SKM-1 treated with dmso at 0.1 percent for 144 hours (cell line): ENCODE data around the gene C10orf95.
"Not testable (repeated sequence)": the region's sequence is repeated elsewhere in the genome, so short reads cannot be mapped to it uniquely, and the experiment has no call there.

ENCODE experiments used
- DNase-seq: peaks from one replicate; lab custom pipeline; 2025; ENCODE audit not compliant: unreplicated experiment; lab: John Stamatoyannopoulos, UW

The C10orf95 gene

DNA sequence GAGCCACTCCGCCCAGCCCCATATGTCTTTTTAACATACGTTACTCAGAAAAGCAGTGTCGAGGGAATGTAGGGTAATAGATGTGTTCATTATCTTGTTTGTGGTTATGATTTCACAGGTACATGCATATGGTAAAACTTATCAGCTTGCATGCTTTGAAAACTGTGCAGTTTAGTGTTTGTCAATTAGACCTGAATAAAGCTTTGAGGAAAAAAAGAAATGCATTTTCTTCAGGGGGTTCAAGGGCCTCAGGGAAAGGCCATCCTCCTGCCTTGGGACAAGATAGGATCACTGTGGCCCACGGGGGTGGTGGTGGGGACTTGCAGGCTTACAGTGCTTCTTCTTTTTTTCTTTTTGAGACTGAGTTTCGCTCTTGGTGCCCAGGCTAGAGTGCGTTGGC is 16.0 kb upstream of the C10orf95 start:
- DNase-seq = no peak

DNA sequence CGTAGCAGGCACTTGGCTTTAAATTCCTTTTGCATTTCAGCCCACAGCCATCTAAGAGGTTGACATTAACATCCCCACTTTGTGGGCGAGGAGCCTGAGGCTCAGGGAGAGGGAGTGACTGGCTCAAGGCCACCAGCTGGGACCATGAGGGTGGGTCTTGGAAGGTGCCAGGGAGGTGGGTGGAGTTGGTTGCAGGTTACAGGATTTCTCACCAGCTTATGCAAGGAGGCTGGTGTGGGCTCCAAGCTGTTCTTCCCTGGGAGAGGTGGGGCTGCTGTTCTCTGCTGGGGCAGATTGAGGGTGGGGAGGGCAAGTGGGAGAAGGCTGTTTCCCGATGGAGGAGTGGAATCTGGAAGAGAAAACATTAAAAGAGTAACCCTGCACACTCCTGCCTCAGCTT is 14.1 kb upstream of the C10orf95 start:
- DNase-seq = no peak

DNA sequence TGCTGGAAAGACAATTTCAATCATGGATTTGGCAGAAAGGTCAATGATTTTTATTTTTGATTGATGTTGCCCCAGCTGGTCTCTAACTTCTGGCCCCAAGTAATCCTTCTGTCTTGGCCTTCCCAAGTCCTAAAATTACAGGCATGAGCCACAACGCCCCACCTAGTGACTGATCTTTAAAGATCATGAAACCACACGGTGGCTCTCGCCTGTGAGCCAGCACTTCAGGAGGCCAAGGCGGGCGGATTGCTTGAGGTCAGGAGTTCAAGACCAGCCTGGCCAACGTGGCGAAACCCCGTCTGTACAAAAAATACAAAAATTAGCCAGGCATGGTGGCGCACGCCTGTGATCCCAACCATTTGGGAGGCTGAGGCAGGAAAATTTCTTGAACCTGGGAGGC is 12.6 kb upstream of the C10orf95 start:
- no peak for DNase-seq

DNA sequence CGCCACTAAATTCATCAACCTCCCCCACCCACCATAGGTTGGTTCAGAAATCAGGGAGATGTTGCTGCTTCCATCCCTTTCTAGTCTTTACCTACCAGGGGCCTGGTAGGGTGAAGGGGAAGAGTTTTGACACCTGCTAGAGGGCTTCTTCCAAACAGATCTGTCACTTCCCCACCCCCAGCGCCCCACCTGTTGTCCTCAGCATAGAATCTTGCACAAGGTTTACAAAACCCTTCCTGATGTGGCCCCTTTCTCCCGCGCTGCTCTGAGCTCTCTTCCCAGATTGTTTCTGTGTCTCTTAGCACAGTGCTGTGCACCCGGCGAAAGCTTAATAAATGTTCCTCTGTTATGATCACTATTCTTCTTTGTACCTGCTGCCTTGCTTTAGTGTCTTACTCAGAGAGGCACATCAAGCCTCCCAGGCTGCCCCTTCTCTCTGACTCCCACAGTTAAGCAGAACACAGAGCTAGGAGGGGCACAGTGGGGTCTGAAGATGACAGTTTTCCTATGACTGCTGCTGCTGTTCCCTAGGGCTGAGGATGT is 11.2 kb upstream of the C10orf95 start:
- no peak for DNase-seq

DNA sequence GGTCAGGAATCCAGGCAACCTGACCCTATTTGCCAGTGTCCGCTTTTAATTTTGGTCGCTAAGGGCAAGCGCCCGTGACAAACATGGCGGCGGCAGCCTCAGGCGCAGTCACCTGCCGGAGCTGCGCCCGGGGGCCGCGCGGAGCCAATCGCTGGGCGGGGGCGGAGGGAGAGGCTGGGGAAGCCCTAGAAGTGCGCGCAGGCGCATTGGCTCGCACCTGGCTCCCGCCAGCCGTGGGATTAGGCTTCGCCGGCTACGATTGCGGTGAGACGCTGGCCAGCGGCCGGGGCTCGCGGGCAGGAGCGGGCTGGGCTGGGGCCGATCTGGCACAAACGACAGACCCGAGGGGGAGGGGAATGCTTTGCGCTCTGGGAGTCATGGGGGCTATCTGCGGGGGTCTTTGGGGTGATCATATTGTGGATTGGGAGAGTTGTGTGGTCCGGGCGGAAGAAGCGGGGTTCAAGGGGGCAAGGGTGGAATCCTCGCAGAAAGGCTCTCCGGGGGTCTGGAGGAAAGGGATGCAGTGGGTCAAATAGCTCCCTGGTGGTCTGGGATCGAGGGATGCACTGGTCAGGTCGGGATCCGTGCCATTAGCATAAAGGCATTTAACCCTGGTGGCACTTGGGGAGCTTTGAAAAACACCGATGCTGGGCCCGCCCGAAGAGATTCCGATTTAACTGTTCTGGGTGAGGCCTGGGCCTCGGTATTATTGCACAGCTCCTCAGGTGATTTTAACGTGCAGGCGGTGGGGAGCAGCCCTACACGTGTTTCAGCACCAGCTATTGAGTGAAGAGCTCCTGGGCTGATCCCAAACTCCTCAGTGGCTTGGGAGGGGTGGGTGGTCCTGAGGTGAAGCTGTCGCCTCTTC is 10.1 kb upstream of the C10orf95 start:
- DNase-seq = peak; percentile 85

DNA sequence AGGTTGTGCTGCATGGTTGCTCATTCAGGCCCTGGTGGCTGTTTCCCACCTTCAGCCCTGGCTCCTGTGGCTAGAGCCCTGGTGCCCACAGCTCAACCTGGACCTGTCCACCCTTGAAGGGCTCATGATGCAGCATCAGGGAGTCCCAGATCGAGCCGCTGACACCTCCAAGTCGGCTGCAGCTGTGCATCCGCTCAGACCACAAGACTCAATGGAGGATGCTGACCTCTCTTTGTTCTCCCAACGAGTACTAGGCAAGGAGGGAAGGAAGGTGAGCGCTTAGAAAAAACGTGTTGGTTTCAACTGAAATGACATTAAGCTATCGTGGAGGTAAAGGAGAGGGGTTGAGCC is 9.5 kb upstream of the C10orf95 start:
- DNase-seq = no peak

DNA sequence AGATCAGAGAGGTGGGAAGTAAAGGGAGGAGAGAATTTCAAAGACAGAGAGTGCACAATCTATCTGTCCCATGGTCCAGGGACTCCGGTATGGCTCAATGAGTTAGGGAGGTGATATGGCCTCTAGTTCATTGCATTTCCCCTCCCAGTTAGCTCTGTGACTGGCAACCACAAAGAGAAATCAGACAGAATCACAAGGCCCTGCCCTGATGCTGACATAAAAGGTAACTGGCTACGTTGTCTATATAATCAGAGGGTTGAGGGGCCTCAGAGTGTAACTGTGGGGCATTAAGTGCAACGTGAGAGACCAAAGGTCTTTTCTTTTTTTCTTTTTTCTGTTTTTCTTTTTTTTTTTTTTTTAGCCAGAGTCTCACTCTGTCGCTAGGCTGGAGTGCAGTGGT is 7.3 kb upstream of the C10orf95 start:
- DNase-seq = no peak

DNA sequence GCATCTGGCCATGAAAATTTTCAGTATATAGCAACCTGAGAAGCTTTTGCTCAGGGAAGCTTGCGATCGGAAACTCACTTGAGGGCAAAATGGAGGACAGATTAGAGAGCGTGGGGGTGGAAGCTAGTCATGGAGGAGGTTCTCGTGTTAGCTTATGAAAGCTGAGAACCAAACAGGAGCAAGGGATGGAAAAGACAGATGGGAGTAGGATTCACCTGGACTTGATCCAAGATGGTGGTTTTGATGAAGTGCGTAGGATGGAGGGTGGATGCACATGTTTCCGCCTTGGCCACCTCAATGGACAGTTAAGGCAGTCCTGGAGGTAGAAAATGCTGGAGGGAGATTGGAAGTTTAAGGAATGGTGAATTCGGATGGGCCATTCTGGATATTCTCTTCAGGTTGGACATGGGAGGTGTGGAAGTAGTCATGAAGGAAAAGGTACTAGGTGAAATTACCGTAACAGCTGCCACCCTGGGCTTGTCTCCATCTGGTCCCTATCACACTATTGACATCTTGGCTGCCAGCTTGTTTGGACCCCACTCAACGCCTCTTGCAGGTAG is 6.3 kb upstream of the C10orf95 start:
- no peak for DNase-seq

DNA sequence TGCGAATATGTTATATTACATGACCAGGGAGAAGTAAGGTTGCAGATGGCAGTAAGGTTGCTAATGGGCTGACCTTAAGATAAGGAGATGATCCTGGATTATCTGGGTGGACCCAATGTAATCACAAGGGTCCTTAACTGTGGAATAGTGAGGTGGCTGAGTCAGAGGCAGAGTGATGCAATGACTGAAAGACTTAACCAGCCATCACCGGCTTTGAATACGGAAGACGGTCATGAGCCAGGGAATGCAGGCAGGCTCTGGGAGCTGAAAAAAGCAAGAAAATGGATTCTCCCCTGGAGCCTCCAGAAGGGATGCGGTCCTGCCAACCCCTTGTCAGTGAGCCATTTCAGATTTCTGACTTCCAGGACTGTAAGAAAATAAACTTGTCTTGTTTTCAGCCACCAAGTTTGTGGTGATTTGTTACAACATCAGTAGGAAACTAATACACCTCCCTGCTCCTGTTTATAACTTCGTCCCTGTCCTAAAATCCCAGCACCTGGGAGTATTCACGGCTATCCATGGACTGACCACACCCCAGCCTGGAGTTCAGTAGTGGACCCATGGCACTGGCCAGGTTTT is 4.6 kb upstream of the C10orf95 start:
- no peak for DNase-seq

DNA sequence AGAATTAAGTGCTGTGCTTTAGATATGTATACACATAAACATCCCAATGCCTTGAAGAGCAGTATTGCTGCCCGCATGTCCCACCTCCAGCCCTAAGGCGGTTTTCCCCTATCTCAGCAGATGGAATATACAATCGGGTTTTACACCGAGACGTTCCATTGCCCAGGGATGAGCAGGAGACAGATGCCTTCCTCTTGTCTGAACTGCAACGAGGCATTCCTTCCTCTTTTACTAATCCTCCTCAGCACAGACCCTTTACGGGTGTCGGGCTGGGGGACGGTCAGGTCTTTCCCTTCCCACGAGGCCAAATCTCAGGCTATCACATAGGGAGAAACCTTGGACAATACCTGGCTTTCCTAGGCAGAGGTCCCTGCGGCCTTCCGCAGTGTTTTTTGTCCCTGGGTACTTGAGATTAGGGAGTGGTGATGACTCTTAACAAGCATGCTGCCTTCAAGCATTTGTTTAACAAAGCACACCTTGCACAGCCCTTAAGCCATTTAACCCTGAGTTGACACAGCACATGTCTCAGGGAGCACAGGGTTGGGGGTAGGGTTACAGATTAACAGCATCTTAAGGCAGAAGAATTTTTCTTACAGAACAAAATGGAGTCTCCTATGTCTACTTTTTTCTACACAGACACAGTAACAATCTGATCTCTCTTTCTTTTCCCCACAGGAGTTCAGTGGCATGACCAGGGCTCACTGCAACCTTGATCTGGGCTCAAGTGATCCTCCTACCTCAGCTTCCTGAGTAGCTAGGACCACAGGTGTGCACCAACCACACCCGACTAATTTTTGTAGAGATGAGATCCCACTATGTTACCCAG is 3.5 kb upstream of the C10orf95 start:
- not testable (repeated sequence) for DNase-seq

DNA sequence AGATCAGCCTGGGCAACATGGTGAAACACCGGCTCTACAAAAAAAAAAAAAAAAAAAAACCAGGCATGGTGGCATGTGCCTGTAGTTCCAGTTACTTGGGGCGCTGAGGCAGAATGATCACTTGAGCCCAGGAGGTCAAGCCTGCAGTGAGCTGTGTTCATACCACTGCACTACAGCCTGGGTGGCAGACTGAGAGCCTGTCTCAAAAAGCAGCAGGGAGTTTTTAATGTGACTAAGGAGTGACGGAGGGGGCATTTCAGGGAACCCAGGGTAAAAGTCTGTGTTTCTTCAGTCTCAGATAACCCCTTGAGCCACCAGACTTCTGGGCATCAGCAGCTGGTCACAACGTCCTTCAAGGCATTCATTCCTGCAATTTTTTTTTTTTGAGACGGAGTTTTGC is 2.2 kb upstream of the C10orf95 start:
- no peak for DNase-seq

DNA sequence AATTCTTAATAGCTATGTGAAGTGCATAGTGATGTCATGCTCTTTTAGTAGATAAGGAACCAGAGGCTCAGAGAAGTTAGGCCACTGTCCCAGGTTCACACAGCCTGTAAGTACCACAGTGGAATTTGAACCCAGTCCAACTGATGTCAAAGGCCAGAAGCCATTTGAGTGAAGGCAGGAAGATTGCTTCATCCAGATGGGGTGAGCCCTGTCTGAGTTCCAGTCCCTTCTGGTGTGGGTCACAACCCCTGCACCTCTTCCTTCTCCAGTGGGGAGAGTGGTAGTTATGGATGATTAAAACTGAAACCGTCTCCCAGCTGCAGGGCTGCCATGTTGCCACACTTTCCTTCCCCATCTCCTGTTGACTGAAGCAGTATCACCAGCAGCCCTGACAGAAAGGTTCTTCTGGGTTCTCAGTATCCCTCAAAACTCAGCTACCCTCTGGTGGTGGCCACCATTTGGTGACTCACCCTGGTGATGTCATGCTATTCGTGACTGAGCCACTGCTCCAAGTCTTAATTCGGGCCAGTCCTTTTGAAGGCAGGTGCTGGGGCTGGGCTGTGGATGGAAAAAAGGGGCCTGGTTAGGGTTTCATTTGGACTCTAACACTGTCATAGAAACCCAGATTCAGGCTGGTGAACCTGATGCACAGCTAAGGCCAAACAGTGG is 1.5 kb upstream of the C10orf95 start:
- peak; percentile 92 for DNase-seq

DNA sequence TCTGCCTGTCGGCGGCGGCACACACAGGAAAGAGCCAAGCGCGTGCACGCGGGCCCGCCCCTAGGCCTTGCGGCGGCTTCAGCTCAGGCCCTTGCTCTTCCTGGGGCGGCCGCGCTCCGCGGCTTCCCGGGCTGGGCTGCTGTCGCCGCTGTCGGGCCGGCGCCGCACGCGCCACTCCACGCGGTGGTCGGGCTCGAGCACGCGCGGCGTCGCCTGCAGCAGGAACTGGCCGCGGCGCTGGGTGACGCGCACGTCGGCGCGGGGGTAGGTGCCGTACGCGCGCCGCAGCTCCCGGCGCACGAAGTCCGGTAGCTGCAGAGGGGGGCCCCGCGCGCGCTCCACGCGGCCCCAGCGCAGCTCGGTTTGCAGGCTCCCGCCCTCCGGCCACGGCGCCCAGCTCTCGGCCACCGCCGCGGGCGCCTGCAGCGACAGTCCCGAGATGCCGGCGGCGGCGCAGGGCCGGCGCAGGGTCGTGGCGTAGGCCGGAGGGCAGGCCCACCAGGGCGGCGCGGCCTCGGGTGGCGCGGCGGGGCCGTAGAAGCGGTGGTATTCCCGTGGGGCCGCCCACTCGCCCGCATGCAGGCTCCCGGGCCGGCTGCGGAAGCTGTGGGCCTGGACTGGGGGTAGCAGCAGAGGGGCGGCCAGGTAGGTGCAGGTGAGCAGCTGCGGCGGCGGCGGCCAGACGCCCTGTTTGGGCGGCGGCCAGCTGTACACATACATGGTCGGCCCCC is 804 bp downstream of the C10orf95 start:
- DNase-seq = peak; percentile 79

DNA sequence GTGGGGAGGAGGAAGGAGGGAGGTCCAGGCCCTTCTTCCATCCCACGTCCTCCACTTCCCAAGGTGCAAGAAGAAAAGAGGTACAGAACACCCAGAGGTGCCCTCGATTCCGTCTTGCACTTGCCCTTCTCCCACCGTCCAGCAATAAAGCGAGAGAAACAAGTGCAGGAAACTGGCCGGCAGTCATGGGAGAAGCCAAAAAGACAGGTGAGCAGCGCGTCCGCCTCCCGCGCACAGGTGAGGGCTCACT is 1.3 kb downstream of the C10orf95 start:
- no peak for DNase-seq

DNA sequence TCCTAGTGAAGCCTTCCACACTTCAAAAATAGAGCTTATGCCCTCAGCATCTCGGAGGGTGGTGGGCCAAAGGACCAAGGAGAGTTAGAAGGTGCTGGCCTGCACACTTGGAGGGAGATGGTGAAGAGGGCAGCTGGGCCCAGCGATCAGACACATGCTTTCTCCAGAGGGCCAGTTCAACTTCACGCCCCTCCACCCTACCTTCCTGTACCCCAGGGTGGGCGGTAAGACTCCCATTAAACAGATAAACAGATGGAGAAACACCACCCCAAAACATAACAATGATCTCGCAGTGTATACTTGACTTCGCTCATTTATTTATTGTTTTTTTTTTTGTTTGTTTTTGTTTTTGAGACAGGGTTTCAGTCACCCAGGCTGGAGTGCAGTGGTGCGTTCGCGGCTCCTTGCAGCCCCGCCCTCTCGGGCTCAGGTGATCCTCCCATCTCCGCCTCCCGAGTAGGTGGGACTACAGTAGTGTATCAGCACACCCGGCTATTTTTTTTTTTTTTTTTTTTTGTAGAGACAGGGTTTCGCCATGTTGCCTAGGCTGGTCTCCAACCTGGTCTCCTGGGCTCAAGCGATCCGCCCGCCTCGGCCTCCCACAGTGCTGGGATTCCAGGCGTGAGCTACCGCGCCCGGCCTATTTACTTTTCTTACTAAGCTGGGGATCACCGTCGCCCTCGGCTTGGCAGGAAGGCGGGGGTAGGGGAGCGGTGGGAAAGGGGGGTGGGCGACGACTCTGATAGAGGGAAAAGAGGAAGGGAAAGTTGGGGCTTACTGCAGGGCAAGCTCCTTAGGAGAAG is 1.8 kb downstream of the C10orf95 start:
- DNase-seq = peak; percentile 34

DNA sequence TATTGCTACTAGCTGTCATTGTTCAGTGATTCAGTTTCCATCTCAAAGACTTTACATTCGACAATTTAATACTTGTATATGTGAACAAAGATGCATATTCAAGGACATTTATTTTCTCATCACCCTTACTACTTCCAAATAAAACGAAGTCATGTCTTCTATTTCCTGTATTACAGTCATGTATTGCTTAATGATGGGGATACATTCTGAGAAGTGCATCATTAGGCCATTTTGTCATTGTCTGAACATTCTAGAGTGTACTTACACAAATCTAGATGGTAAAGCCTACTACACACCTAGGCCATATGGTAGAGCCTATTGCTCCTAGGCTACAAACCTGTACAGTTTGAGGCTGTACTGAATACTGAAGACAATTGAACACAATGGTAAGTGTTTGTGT is 6.5 kb downstream of the C10orf95 start:
- no peak for DNase-seq

DNA sequence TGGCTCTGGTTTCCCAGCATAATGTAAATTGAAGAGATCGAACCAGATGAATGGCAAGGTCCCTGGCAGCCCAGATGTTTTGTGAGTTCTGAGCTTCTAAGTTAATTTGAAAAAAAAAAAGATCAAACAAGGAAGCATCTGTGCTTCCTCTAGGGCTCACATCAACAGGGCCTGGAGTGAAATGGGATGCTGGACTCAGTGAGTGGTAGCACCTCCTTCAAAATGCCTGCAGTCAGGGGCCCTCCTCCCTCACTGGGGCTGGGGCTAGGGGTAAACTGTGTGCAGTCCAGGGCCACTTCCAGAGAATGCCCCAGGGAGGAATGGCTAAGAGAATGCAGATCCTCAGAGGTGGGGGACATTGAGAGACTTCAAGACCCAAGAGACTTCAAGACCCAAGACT is 13.0 kb downstream of the C10orf95 start:
- no peak for DNase-seq

DNA sequence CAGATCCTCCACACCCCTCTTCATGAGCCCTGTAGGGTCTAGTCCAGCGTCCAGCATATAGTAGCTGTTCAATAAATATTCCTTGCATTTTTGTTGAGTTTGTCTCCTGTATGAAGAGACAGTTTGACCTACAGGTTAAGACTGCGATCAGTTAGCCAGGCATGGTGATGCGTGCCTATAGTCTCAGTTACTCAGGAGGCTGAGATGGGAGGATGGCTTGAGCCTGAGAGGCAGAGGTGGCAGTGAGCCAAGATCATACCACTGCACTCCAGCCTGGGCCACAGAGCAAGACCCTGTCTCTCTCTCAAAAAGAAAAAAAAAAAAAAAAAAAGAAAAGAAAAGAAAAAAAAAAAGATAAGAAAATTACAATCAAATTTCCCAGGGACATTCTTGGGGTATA is 13.8 kb downstream of the C10orf95 start:
- DNase-seq = no peak

DNA sequence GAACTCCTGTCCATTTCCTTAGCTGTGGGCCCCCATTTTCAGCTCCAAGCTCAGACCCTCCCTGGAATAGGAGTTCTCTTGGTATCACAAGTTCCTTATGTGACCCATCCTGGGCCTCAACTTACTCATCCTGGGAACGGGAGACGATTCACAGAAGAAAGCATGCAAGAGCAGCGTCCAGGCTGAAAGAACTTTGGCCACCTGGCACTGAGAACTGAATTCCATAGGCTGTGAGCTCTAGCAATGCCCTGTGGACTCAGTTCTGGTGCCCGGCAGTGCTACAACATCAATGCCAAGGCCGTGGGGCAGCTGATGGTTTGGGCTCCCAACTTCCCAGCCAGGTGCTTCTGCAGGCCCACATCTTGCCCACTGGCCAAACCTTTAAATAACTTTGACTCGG is 15.0 kb downstream of the C10orf95 start:
- no peak for DNase-seq
